Gastroesophageal sphincter (tissue), 4 donors: ENCODE results near the gene DUSP11. TPM values are rescaled to one million over a fixed set of nuclear protein-coding genes. Genes with fewer than 3 reads are reported as not detected.

Experiments used
- ATAC-seq: fragments of 150-250 bp; one replicate; pipeline ENCODE4 v1.9.1; 2016; ENCODE audit warnings: mild to moderate bottlenecking, moderate library complexity
- H3K27ac ChIP-seq, 4 donors: fragments of 200-600 bp; sonication (generic) in 3 of 4; 1 replicate in 3 of 4; 2 replicates in 1 of 4; pipeline ENCODE4 v1.5.1; 2016 to 2019
- H3K27me3 ChIP-seq: fragments of 200-600 bp; sonication (generic); one replicate; pipeline ENCODE4 v1.5.1; 2019
- H3K36me3 ChIP-seq, 2 donors: fragments of 200-600 bp; sonication (generic); one replicate each; pipeline ENCODE4 v1.5.1; 2019; ENCODE audit warnings: control low read depth in 1 of 2
- H3K4me1 ChIP-seq, 3 donors: fragments of 200-600 bp; sonication (generic); 1 replicate in 2 of 3; 2 replicates in 1 of 3; pipeline ENCODE4 v1.5.1; 2016 to 2019; ENCODE audit warnings: control low read depth in 2 of 3
- H3K4me3 ChIP-seq, 2 donors: fragments of 200-600 bp; sonication (generic); one replicate each; pipeline ENCODE4 v1.5.1; 2019; ENCODE audit warnings: mild to moderate bottlenecking in 1 of 2, moderate library complexity in 1 of 2
- H3K9me3 ChIP-seq, 3 donors: fragments of 200-600 bp; sonication (generic); one replicate each; pipeline ENCODE4 v1.5.1; 2017 to 2019; ENCODE audit warnings: control low read depth in 2 of 3
- CTCF ChIP-seq, 4 experiments: fragments of 200-600 bp in 2 of 4; fragments of 450-650 bp in 2 of 4; sonication (generic) in 1 of 4; IDR thresholded peaks; one replicate each; pipeline ENCODE4 v1.5.1; 2017 to 2019; ENCODE audit warnings: antibody characterized with exemption in 4 of 4, mild to moderate bottlenecking in 2 of 4, moderate library complexity in 2 of 4
- EP300 ChIP-seq: sonication (generic); formaldehyde crosslinking; IDR thresholded peaks from one replicate; pipeline ENCODE4 v1.6.1; 2017; ENCODE audit warnings: antibody characterized with exemption, mild to moderate bottlenecking
- POLR2A ChIP-seq, 2 donors: fragments of 450-650 bp; IDR thresholded peaks; one replicate each; pipeline ENCODE4 v1.6.1; 2017; ENCODE audit warnings: antibody characterized with exemption in 2 of 2, mild to moderate bottlenecking in 2 of 2, moderate library complexity in 1 of 2
- POLR2AphosphoS5 ChIP-seq: sonication (generic); formaldehyde crosslinking; IDR thresholded peaks from one replicate; pipeline ENCODE4 v1.6.1; 2017; ENCODE audit warnings: antibody characterized with exemption
- WGBS, 2 donors: methylation state at CpG; one replicate each; pipeline ENCODE4 v1.1.5; 2018; ENCODE audit warnings: low coverage in 1 of 2; 5-methylcytosine and 5-hydroxymethylcytosine counted together
- total RNA-seq, 4 donors: library from RNA; depleted of rRNA; stranded (reverse); fragments of >200 nt; gene quantifications; one replicate each; pipeline ENCODE4 v1.1.0, GENCODE V29; 2016

Gene DUSP11
- total RNA-seq, 4 donors from 2014 or later, result 19.6 to 25.8 (median 25.1) TPM

GRCh38 chr2:73749314-73749713 is 30.6 kb downstream of the DUSP11 start:
- no peaks in the 10 kb centered on the region for H3K4me1 ChIP-seq
- TF ChIP-seq POLR2AphosphoS5 (no peak), CTCF (IDR thresholded peaks at IDR 0.05) (no peak), POLR2A (IDR thresholded peaks at IDR 0.05) (no peak), EP300 (no peak)
- 86 to 93% methylated on average over 2 of the region's 2 CpGs for WGBS, 2 donors
- H3K9me3 ChIP-seq, result no peaks in the 10 kb centered on the region
- no peaks in the 10 kb centered on the region for H3K27me3 ChIP-seq
- H3K27ac ChIP-seq, result no peak overlapping the region
- no peak overlapping the region for H3K4me3 ChIP-seq
- no peak for ATAC-seq
- peaks cover 0 to 70% of the 10 kb centered on the region in 2 donors for H3K36me3 ChIP-seq

GRCh38 chr2:73746877-73747208 is 33.1 kb downstream of the DUSP11 start:
- Histone ChIP-seq H3K27ac (no peak overlapping the region), H3K27me3 (no peaks in the 10 kb centered on the region), H3K4me1 (no peaks in the 10 kb centered on the region), H3K36me3 (peaks cover 0 to 65% of the 10 kb centered on the region in 2 donors), H3K9me3 (no peaks in the 10 kb centered on the region), H3K4me3 (no peak overlapping the region)
- WGBS, 2 donors, result 93 to 100% methylated on average over 1 to 3 of the region's 3 CpGs
- TF ChIP-seq POLR2AphosphoS5 (no peak), EP300 (no peak), POLR2A (IDR thresholded peaks at IDR 0.05) (no peak), CTCF (IDR thresholded peaks at IDR 0.05) (no peak)
- ATAC-seq, result no peak

- Histone ChIP-seq H3K27ac (no peak overlapping the region), H3K4me3 (no peak overlapping the region), H3K27me3 (no peaks in the 10 kb centered on the region), H3K4me1 (no peaks in the 10 kb centered on the region), H3K9me3 (no peaks in the 10 kb centered on the region), H3K36me3 (peaks cover 0 to 65% of the 10 kb centered on the region in 2 donors)
- ATAC-seq, result no peak
- WGBS, 2 donors, result 86 to 88% methylated on average over 10 of the region's 11 CpGs
- TF ChIP-seq POLR2A (IDR thresholded peaks at IDR 0.05) (no peak), EP300 (no peak), POLR2AphosphoS5 (no peak), CTCF (IDR thresholded peaks at IDR 0.05) (no peak)
Observed at GRCh38 chr2:73746015-73746876, 33.7 kb downstream of the DUSP11 start.

DNA sequence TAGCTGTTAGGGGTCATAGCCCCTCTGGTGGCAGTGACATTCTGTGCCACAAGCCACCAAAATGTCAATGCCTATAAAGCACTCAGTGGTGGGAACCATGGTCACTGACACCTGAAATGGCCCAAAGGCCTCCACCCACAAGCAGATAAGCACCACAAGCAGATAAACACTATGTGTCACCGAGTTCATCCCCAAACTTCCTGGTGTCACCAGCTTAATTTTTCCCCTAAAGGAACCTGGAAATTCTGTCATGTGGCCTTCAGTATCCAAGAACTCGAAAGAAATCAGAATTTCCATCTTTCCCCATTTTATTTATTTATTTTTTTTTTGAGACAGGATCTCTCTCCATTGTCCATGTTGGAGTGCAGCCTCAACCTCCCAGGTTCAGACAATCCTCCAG is 39.1 kb downstream of the DUSP11 start:
- no peak for ATAC-seq
- no peak for TF ChIP-seq EP300
- TF ChIP-seq CTCF (IDR thresholded peaks at IDR 0.05), result no peak
- no peak for TF ChIP-seq POLR2A (IDR thresholded peaks at IDR 0.05)
- no peak for TF ChIP-seq POLR2AphosphoS5
- WGBS, 2 donors, result 83 to 100% methylated on average over 1 to 2 of the region's 2 CpGs

GRCh38 chr2:73739101-73739500 is 40.8 kb downstream of the DUSP11 start:
- WGBS, 2 donors, result 94 to 100% methylated on average over 1 to 3 of the region's 3 CpGs
- no peaks in the 10 kb centered on the region for H3K9me3 ChIP-seq
- ATAC-seq, result no peak
- H3K27ac ChIP-seq, result no peak overlapping the region
- no peak overlapping the region for H3K4me3 ChIP-seq
- peaks cover 0 to 30% of the 10 kb centered on the region in 2 donors for H3K36me3 ChIP-seq
- peaks cover 0 to 20% (median 8%) of the 10 kb centered on the region in 3 donors for H3K4me1 ChIP-seq
- TF ChIP-seq EP300 (no peak), CTCF (IDR thresholded peaks at IDR 0.05) (no peak), POLR2A (IDR thresholded peaks at IDR 0.05) (no peak), POLR2AphosphoS5 (no peak)
- H3K27me3 ChIP-seq, result no peaks in the 10 kb centered on the region

More for the DNA sequence above, 39.1 kb downstream of the DUSP11 start:
- Histone ChIP-seq H3K4me1 (peaks cover 0 to 18% (median 8%) of the 10 kb centered on the region in 3 donors), H3K27ac (no peak overlapping the region), H3K4me3 (no peak overlapping the region), H3K9me3 (no peaks in the 10 kb centered on the region), H3K27me3 (no peaks in the 10 kb centered on the region), H3K36me3 (peaks cover 0 to 38% of the 10 kb centered on the region in 2 donors)
